AG04449 (cell line): Measurements from ENCODE around the gene KSR1.

ENCODE experiments used
- CTCF ChIA-PET: fragments of 350-600 bp; formaldehyde crosslinking; extraction: SDS; loops from one replicate; lab custom pipeline; 2021; ENCODE audit warnings: antibody characterized with exemption; lab: Yijun Ruan, JAX
- POLR2A ChIA-PET: fragments of 400-600, 350-600 bp; formaldehyde crosslinking; extraction: SDS; loops from one replicate; lab custom pipeline; 2020; ENCODE audit warnings: antibody characterized with exemption, inconsistent platforms; lab: Yijun Ruan, JAX
- DNase-seq: peaks from one replicate; pipeline ENCODE4 v3.0.0-alpha.2; 2010; ENCODE audit warnings: low read depth, low spot score
- H3K4me3 ChIP-seq: 2 replicates; pipeline ENCODE4 v1.5.1; 2011; ENCODE audit warnings: low read depth, mild to moderate bottlenecking, control low read depth, low read length
- CTCF ChIP-seq: IDR thresholded peaks from one replicate; pipeline ENCODE4 v1.5.1; 2011; ENCODE audit warnings: mild to moderate bottlenecking, moderate library complexity, low read length, control low read depth, inconsistent platforms; ENCODE audit not compliant: insufficient read depth; ENCODE audit errors: missing control alignments

KSR1 gene

DNA sequence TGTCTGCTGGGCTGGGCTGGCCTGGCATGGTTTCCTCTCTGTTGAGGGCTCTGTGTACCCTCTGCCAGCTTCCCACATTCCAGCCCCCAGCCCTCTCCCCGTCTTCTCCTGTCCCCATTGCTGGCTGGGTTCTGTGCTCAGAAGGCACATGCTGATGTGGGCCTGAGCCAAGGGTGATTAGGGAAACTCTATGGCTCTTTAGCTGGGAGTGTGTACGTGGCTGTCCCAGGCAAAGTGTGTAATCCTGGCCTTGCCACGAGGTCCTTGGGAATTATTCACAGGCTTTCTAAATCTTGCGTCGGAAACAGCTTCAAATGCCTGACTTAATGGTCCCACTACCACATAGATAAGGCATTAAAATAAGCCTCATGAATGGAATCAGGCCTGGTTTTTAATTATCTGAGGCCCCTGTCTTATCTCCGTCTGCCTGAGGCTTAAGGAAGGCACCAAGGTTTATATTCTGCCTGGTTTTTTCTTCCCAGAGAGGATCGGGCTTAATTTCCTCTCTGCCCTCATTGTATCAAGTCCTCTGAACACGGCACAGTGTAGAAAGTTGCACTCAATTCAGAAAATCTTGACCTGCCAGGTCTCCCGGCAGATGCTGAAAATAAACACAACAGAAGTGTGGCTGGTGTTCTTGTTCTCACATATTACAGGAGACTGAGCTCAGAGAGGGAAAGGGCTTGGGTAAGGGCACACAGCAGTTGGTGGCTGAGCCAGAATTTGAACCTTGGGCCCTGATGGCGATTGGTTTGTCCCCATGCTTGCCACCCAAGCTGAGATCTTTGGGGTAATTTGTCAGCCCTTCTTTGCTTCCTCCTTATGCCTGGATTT lies 121.9 kb downstream of the KSR1 start:
- CTCF ChIA-PET, result interaction anchor here (0.8 to 3.3 kb wide), 10 partner anchors 9 to 224 kb away, joined by 3 to 12 read pairs (median 4); no protein-coding TSS in a partner anchor
- POLR2A ChIA-PET, result no interaction called here
- DNase-seq, result no peak
- no peak for TF ChIP-seq CTCF
- no peak overlapping the region for H3K4me3 ChIP-seq

DNA sequence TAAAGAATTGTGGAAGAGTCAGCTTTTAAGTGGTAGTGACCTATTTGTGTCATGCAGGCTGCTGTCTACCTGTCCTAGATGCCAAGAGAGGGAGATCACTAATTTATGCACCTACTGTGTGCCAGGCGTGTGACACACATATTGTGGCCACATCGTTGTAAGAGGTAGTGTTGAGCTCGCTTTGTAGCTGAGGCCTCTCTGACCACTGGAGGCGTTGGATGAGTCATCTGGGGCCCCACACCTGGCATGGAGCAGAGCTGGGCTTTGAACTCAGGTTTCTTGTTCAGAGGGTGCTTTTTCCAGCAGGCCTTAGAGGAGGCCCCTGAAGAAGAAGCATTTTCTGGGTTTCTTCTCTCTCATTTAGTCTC lies 122.5 kb downstream of the KSR1 start:
- POLR2A ChIA-PET, result no interaction called here
- no peak for TF ChIP-seq CTCF
- no peak overlapping the region for H3K4me3 ChIP-seq
- CTCF ChIA-PET, result interaction anchor here (0.8 to 3.3 kb wide), 10 partner anchors 9 to 224 kb away, joined by 3 to 12 read pairs (median 4); no protein-coding TSS in a partner anchor
- no peak for DNase-seq

- POLR2A ChIA-PET, result no interaction called here
- no peak overlapping the region for H3K4me3 ChIP-seq
- TF ChIP-seq CTCF, result no peak
- CTCF ChIA-PET, result interaction anchor here (1.1 to 3.3 kb wide), 6 partner anchors 11 to 225 kb away, joined by 3 to 12 read pairs (median 4); no protein-coding TSS in a partner anchor
- DNase-seq, result no peak
Measured at GRCh38 chr17:27579304-27579703, 123.1 kb downstream of the KSR1 start.

GRCh38 chr17:27579897-27580321 lies 123.7 kb downstream of the KSR1 start:
- no peak overlapping the region for H3K4me3 ChIP-seq
- ChIA-PET POLR2A (no interaction called here), CTCF (interaction anchor here (0.8 to 2.3 kb wide), 4 partner anchors 9 to 149 kb away, joined by 3 to 10 read pairs (median 4); no protein-coding TSS in a partner anchor)
- no peak for TF ChIP-seq CTCF
- no peak for DNase-seq

DNA sequence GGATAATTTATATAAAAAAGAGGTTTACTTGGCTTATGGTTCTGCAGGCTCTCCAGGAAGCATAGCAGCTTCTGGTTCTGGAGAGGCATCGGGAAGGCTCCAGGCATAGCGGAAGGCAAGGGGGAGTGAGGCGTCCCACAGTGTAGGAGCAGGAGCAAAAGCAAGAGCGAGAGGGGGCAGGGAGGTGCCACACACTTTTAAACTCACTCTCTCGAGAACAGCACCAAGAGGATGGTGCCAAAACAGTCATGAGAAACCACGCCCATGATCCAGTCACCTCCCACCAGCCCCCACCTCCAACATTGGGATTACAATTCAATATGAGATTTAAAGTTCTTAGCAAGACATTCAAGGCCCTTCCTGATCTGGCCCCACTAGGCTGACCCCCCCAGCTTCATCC lies 124.8 kb downstream of the KSR1 start:
- no peak for DNase-seq
- H3K4me3 ChIP-seq, result no peak overlapping the region
- TF ChIP-seq CTCF, result no peak
- POLR2A ChIA-PET, result no interaction called here
- CTCF ChIA-PET, result interaction anchor here (0.8 to 2.3 kb wide), 4 partner anchors 12 to 344 kb away, joined by 3 to 10 read pairs (median 7); no protein-coding TSS in a partner anchor

GRCh38 chr17:27582696-27583095 lies 126.4 kb downstream of the KSR1 start:
- no peak overlapping the region for H3K4me3 ChIP-seq
- ChIA-PET CTCF (interaction anchor here (1.1 to 1.9 kb wide), 3 partner anchors 14 to 19 kb away, joined by 3 to 10 read pairs (median 4); no protein-coding TSS in a partner anchor), POLR2A (no interaction called here)
- no peak for TF ChIP-seq CTCF
- no peak for DNase-seq
